H1 (cell line): Measurements from ENCODE around the gene FGFBP1. TPM values are rescaled to one million over a fixed set of nuclear protein-coding genes. Genes with fewer than 3 reads are reported as not detected.

Experiments
- ATF2 ChIP-seq: IDR thresholded peaks from 2 replicates; pipeline ENCODE4 v1.6.1; 2012; ENCODE audit warnings: low read length, inconsistent platforms
- CHD2 ChIP-seq: IDR thresholded peaks from 2 replicates; pipeline ENCODE4 v1.6.1; 2012; ENCODE audit warnings: low read length, improper control_type of control experiment
- POLR2AphosphoS5 ChIP-seq: IDR thresholded peaks from 2 replicates; pipeline ENCODE4 v1.6.1; 2011; ENCODE audit warnings: low read depth, low read length
- YY1 ChIP-seq: IDR thresholded peaks from 2 replicates; pipeline ENCODE4 v1.6.1; 2011; ENCODE audit warnings: low read depth, mild to moderate bottlenecking, low read length
- polyA plus RNA-seq, 7 experiments: library from polyadenylated mRNA; depleted of rRNA in 3 of 7; stranded (reverse) in 5 of 7; unstranded in 2 of 7; fragments of >200 nt in 5 of 7; fragments of 200-250 nt in 2 of 7; gene quantifications; 1 replicate in 5 of 7; 2 replicates in 1 of 7; 4 replicates in 1 of 7; pipeline versions ENCODE4 v1.2.1 to v1.2.3, GENCODE V29; 2011 to 2013; ENCODE audit warnings: missing spikeins in 2 of 7, mixed read lengths in 2 of 7
- total RNA-seq: library from RNA; stranded (reverse); fragmentation: NEBNext Ultra II Directional; extraction: Animal tissue kit (Norgen Biotek cat#: 25700); gene quantifications from 2 replicates; pipeline ENCODE4 v1.2.1, GENCODE V29; 2021

FGFBP1 gene
- total and polyA plus RNA-seq, 2 of the 8 experiments (the other 6 are each of a cell fraction or from before 2014, with no cell fraction given), result 0.17 to 0.20 TPM

DNA sequence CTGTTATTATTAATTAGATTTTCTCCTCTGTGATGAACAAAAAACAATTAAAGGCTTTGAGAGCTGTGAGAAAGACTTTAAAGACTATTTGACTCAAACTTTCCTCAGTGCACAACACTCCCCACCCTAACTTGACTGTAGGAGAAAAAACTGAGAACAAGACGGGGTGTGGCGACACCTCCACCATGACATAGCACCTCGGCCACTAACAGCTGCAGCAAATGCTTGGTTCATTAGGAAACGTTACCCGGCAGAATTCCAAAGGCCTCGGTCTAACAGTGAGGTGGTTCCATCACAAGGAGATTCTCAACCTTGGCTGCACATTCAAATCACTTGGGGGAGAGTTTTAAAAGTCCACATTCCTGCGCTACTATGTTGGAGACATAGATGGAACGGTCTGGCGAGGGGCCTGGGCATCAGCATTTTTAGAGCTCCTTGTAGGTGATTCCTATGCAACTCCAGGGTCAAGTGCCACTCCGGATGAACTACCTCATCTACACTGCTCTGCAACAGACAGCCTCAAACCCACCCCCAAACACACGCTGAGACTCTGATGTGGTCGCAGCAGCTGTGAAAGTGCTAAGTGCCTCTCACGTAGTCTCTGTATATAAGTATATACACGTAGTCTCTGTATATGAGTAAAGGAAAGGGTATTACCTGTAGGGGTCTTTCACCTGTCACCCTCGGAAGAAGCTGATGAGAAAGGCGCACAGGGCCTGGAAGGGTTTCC, 23.4 kb upstream of the FGFBP1 start (continued):
- no peak for TF ChIP-seq YY1
- no peak for TF ChIP-seq CHD2
- TF ChIP-seq ATF2, result no peak
- no peak for TF ChIP-seq POLR2AphosphoS5
- TF ChIP-seq, all 59 proteins: peak for 0
